HG02798 (cell line): Measurements from ENCODE around the gene RERE.

ENCODE experiments used
- ATAC-seq: cut with Tn5 transposase; IDR thresholded peaks from one replicate; pipeline ENCODE4 v1.9.1; 2021; ENCODE audit warnings: mild to moderate bottlenecking; ENCODE audit not compliant: unreplicated experiment, poor library complexity

The RERE gene

DNA sequence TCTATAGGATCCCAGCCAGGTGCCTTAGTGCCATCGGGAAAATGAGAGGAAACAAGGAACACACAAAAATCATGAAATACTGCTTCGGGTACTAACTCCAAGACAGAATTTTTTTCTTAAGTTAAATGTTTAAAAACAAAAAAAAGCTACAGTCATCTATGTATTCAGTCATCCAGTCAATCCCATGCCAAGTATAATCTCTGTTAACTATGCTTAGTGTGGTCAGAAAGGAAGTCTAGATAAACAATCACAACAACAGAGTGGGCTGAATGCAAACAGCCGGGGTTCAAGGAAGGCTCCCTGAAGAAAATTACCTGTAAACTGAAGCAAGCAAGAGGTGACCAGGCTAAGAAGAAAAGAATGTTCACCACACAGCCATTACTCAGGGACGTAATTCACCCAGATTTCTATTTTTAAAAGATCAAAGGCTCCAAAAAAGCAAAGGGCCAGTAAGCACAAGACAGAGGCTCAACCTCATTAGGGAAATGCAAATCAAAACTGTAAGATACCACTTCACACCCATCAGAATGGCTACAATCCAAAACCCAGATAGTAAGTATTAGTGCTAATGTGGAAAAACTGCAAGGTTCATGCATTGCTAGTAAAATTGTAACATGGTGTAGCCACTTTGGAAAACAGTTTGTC lies 53.0 kb downstream of the RERE start:
- ATAC-seq: no peak

DNA sequence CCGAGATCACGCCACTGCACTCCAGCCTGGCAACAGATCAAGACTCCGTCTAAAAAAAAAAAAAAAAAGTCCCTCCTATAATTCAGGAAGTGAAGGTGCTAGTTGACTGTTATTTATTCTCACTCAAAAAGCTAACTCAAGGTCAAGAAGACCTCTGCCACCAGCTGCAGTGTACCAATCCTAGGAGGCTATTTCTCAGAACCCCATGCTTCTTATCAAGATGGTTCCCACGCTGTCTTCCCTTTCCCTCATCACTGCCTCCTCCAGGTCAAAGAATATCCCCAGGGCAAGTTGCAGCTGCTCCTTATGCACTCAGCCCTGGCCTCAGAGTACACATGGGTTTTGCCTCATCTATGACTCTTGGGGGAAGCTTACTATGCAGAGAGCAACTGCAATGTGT lies 53.6 kb downstream of the RERE start:
- ATAC-seq: peak; percentile 47

DNA sequence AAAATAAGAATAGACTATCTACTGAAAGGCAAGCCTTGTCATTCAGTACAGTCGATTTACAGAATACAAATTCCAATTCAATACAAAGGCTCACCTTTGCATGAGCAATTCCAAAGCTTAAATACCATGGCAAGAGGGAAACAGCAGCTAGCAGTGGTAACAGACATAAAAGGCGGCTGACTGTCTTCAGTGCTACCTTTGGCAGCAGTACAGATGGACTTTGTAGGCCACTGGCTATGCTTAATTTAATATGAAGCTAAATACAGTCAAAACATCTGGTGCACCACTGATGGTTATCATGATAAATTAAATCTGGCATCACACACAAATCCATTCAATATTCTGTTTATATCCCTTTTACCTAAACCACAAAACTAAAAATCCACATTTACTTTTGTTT lies 62.4 kb downstream of the RERE start:
- no peak for ATAC-seq

- ATAC-seq: no peak
Measured at GRCh38 chr1:8754247-8754650, 63.2 kb downstream of the RERE start.

GRCh38 chr1:8753736-8754135 lies 63.7 kb downstream of the RERE start:
- ATAC-seq: no peak

DNA sequence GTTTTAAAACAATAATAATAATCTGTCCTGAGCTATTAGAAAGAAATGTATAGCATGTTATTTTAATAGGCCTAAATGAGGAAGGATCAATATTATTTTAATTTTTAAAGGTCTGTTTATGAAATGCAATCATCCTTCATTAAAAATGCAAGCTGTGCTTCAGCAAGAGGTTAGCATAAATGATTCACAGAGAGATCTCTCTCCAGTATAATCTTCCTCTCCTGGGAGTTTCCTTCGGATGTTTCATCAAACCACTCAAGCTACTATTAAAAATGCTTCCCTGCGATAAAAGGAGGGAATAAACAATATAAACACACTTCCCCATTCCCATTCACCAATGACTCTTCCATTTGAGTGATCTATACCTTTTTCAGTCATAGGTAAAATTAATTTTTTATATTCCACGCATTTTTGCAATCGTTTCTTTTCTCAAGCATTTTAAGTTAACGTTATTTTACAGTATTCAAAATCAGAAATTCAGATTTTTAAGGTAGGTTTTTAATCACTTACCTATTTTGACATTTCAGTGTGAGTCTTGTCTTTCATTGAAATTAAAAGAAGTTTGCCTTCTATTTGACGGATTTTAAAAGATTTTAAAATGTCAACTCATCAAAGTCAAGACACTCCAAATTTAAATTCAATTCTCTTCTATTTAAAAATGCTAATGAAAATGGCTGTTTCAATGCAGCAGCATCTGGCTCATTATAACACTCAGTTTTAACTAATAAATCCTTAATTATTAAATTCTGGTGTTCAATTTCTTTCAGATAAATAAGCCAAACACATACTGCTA lies 64.3 kb downstream of the RERE start:
- no peak for ATAC-seq

DNA sequence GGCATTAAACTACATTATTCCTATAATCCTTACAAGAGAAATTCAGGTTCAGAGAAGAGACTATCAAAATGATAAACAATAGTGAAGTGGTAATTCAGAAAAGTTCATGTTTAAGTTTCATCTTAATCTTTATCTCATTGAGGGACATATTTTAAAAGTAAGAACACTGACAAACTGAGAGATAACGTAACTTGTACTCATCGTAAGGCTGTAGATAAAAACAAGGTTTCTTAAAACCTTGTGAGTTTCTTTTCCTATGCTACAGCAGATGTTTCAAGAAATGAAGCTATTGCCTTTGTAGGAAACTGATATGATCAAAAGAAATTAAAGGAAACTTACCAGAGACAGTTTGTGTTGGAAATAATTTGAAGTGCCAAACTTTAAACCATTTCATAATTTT lies 65.0 kb downstream of the RERE start:
- ATAC-seq: no peak

DNA sequence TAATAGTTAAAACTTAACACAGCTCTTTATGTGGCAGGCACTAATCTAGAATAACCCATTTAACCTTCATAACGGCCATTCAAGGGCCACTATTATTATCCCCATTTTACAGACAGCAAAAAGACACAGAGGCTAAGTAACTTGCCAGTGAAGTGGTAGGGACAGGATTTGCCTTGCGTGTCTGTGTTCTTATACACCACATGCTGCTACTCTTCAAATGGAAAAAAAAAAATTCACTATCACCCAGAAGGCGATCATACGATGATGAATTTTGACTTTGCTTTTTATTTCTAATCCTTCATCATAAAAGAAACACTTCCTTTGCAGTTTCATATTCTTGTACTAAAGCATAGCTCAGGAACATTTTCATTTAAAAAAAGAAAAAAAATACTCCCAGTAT lies 65.5 kb downstream of the RERE start:
- ATAC-seq: no peak

DNA sequence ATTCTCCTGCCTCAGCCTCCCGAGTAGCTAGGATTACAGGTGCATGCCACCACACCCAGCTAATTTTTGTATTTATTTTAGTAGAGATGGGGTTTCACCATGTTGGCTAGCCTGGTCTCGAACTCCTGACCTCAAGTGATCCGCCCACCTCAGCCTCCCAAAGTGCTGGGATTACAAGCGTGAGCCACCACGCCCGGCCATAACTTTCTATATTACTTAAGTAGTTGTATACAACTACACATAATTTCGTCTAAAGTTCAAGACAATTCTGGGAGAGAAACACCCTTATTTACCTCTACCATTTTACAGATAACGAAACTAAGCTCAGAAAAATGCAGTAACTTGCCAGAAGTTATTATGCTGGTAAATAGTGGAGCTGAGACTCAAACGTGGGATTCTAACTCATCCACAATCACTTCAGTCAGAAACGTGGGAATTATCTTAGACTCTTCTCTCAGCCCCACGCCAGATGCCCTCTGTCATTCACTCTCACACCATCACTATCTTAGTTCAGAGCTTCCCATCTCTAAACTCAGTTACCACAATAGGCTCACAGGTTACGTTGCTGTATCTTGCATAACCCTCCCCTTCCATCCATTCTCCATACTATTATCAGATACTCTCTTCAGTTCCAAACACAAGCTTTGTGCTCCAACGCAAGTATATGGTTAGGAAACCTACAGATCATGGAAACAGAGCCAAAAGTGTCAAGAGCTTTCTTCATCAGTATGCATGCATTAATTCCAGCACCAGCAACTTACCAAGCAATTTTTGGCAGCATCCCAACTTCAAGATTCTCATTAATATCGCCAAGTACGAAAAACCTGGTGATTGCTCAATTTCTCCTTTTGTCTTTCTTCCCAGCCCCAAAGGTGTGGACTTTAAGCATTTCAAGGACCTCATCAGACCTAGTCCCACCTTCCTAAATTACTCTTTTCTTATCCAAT lies 69.3 kb downstream of the RERE start:
- ATAC-seq: no peak

GRCh38 chr1:8746554-8746953 lies 70.9 kb downstream of the RERE start:
- no peak for ATAC-seq

GRCh38 chr1:8745749-8746390 lies 71.6 kb downstream of the RERE start:
- no peak for ATAC-seq

GRCh38 chr1:8745346-8745745 lies 72.1 kb downstream of the RERE start:
- no peak for ATAC-seq

DNA sequence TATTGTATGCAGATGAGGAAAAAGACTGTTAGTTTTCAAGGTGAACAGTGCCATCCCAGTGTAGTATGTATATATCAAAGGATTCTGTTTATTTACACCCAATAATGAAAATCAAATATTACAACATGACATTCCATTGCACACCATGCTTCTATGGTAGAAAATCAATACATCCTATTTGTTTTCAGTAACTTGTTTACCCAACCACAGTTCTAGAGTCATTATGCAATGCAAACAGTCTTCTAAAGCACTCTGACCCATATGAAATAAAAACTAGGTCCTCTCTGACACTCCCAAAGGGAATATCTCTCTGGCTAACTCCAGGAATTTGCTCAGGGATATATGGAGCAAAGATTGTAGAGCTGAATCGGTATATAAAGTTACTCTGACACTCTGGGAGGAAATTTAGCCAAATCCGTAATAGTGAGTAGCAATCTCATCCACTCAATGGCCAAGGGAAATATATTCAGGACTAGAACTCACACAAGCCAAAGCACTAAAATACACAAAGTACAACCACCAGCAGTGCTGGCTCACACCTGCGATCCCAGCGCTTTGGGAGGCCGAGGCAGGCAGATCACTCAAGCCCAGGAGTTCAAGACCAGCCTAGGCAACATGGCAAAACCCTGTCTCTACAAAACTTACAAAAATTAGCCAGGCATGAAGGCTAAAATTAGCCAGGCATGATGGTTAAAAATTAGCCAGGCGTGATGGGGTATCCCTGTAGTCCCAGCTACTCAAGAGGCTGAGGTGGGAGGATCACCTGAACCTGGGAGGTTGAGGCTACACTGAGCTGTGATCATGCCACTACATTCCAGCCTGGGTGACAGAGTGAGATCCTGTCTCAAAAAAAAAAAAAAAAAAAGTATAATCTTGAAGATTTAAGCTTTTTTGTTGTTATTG lies 75.2 kb downstream of the RERE start:
- ATAC-seq: no peak

GRCh38 chr1:8740034-8740449 lies 77.4 kb downstream of the RERE start:
- no peak for ATAC-seq

DNA sequence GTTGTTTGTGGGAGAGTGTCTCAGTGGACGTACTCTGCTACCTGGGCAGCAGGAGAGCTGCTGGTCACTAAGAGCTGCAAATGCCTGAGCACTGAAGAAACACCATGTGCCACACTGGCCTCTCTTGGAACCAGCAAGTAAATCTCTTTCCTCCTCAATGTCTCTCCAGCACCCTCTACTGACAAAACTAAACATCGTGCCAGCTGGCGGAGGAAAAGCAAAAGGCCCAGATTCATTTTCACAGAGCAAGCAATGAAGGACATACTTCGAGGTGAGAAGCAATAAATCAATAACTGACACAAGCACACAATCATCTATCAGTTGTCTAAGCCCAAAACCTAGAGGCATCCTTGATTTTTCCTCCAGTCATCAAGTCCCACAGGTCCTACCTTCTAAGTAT lies 78.1 kb downstream of the RERE start:
- ATAC-seq: no peak

DNA sequence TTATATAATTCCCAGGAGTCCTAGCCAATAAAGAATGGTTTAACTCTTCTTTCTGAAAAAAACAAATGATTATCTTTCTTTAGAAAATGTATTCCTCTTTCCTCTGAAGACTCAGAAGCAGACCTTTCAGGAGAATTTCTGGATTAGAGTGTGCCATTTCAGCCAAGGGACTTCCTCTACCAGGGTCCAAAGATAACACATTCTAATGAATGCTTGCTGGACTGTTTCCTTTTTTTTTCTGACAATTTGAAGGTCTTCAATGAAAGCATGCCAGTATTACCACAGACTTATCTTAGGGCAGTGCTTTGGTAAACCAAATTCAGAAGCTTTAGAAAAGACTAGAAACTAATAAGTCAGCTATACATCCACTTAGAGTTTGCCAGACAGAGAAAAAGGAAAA lies 80.5 kb downstream of the RERE start:
- ATAC-seq: no peak

DNA sequence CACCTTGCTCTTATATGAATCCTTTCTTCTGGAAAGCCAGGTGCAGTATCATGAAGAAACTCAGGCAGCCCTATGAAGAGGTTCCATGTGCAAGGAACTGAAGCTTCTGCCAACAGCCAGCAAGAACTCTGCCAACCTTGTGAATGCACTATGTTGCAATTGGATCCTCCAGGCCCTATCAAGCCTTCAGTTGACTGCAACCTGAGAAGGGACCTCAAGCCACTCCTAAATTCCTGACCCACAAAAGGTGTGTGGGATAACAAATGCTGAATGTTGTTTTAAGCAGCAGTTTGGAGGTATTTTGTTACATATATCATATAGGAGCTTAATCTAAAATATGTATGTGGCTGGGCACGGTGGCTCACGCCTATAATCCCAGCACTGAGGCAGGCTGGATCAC lies 84.0 kb downstream of the RERE start:
- ATAC-seq: no peak

GRCh38 chr1:8731162-8731561 lies 86.3 kb downstream of the RERE start:
- no peak for ATAC-seq

DNA sequence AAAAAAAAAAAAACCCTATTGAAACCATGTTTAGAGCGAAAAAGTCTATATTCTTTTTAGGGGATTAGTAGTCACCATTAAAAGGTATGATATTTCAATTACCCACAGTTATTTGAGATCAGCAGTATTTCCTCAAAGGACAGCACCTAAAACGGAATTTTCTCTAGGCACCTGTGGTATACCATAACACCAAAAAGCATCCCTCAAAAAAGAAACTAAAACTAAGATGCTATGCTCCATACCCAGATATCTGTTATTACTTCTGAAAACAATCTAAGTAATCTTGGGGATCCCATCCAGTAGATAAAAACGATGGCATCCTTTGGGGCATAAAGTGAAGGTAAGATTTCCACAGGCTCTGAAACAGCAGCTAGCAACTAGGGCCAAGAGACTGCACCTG lies 89.0 kb downstream of the RERE start:
- no peak for ATAC-seq

- ATAC-seq: no peak
Measured at GRCh38 chr1:8727809-8728213, 89.6 kb downstream of the RERE start.
